ENCODE results near the gene POC5. TPM values are rescaled to one million over a fixed set of nuclear protein-coding genes. Genes with fewer than 3 reads are reported as not detected.

POC5 gene
- total RNA-seq, 2 donors from 2014 or later: 7.5 to 8.9 TPM

GRCh38 chr5:75664979-75665378, 52.3 kb downstream of the POC5 start:
- Histone ChIP-seq H3K4me1 (peaks cover 17% of the 10 kb centered on the region), H3K36me3 (replicated peaks in 1 of 2; ENCODE audit: insufficient read depth in 1 of 2, low read depth in 2 of 2) (no peaks in the 10 kb centered on the region), H3K4me3 (no peak overlapping the region), H3K27ac (no peak overlapping the region), H3K9me3 (no peaks in the 10 kb centered on the region), H3K27me3 (no peaks in the 10 kb centered on the region)
- WGBS, 2 donors: 89 to 90% methylated on average over 2 of the region's 2 CpGs
- TF ChIP-seq CTCF (IDR thresholded peaks at IDR 0.05): no peak
- TF ChIP-seq POLR2A (IDR thresholded peaks at IDR 0.05): no peak
- DNase-seq (no peak), ATAC-seq (no peak)
- intact Hi-C loops (cut with DNase I): no loop called here

- Histone ChIP-seq H3K27me3 (no peaks in the 10 kb centered on the region), H3K27ac (no peak overlapping the region), H3K36me3 (replicated peaks in 1 of 2; ENCODE audit: insufficient read depth in 1 of 2, low read depth in 2 of 2) (no peaks in the 10 kb centered on the region), H3K4me1 (peaks cover 5% of the 10 kb centered on the region), H3K4me3 (no peak overlapping the region), H3K9me3 (no peaks in the 10 kb centered on the region)
- TF ChIP-seq POLR2A (IDR thresholded peaks at IDR 0.05): no peak
- no peak for TF ChIP-seq CTCF (IDR thresholded peaks at IDR 0.05)
- WGBS, 2 donors: 84 to 85% methylated on average over 12 of the region's 12 CpGs
- no peak for DNase-seq
- intact Hi-C loops (cut with DNase I): no loop called here
- no peak for ATAC-seq
Measured at GRCh38 chr5:75663579-75664284, 53.5 kb downstream of the POC5 start.

GRCh38 chr5:75662061-75662460, 55.2 kb downstream of the POC5 start:
- ATAC-seq: no peak
- Histone ChIP-seq H3K27me3 (no peaks in the 10 kb centered on the region), H3K4me1 (no peaks in the 10 kb centered on the region), H3K9me3 (no peaks in the 10 kb centered on the region), H3K4me3 (no peak overlapping the region), H3K36me3 (replicated peaks in 1 of 2; ENCODE audit: insufficient read depth in 1 of 2, low read depth in 2 of 2) (no peaks in the 10 kb centered on the region), H3K27ac (no peak overlapping the region)
- no peak for DNase-seq
- TF ChIP-seq CTCF (IDR thresholded peaks at IDR 0.05): no peak
- TF ChIP-seq POLR2A (IDR thresholded peaks at IDR 0.05): no peak
- intact Hi-C loops (cut with DNase I): no loop called here
- WGBS, 2 donors: 86 to 89% methylated on average over 2 of the region's 2 CpGs

- no peaks in the 10 kb centered on the region for H3K9me3 ChIP-seq
- no peak for ATAC-seq
- H3K36me3 ChIP-seq (replicated peaks in 1 of 2; ENCODE audit: insufficient read depth in 1 of 2, low read depth in 2 of 2): no peaks in the 10 kb centered on the region
- no peak for TF ChIP-seq POLR2A (IDR thresholded peaks at IDR 0.05)
- intact Hi-C loops (cut with DNase I): no loop called here
- H3K4me1 ChIP-seq: peaks cover 3% of the 10 kb centered on the region
- H3K27me3 ChIP-seq: no peaks in the 10 kb centered on the region
- H3K4me3 ChIP-seq: no peak overlapping the region
- DNase-seq: no peak
- 81 to 84% methylated on average over 16 of the region's 16 CpGs for WGBS, 2 donors
- no peak overlapping the region for H3K27ac ChIP-seq
Measured at GRCh38 chr5:75660678-75661465, 56.4 kb downstream of the POC5 start.

GRCh38 chr5:75659791-75660450, 57.3 kb downstream of the POC5 start:
- H3K9me3 ChIP-seq: no peaks in the 10 kb centered on the region
- intact Hi-C loops (cut with DNase I): no loop called here
- no peak for TF ChIP-seq CTCF (IDR thresholded peaks at IDR 0.05)
- no peak for ATAC-seq
- no peak overlapping the region for H3K4me3 ChIP-seq
- no peaks in the 10 kb centered on the region for H3K36me3 ChIP-seq (replicated peaks in 1 of 2; ENCODE audit: insufficient read depth in 1 of 2, low read depth in 2 of 2)
- H3K27ac ChIP-seq: no peak overlapping the region
- peaks cover 3% of the 10 kb centered on the region for H3K4me1 ChIP-seq
- H3K27me3 ChIP-seq: no peaks in the 10 kb centered on the region
- WGBS, 2 donors: 84 to 89% methylated on average over 3 of the region's 3 CpGs
- DNase-seq: no peak

Data from body of pancreas (tissue), 4 donors.